HG03159 (cell line): ENCODE data around the gene BRSK1.

Experiments
- ATAC-seq: cut with Tn5 transposase; IDR thresholded peaks from one replicate; pipeline ENCODE4 v1.9.1; 2021; ENCODE audit warnings: mild to moderate bottlenecking, moderate library complexity; ENCODE audit not compliant: unreplicated experiment

BRSK1 gene

GRCh38 chr19:55350620-55351315 is 67.0 kb downstream of the BRSK1 start:
- ATAC-seq: no peak

GRCh38 chr19:55352040-55352439 is 68.2 kb downstream of the BRSK1 start:
- no peak for ATAC-seq

- no peak for ATAC-seq
Measured at GRCh38 chr19:55352549-55353145, 68.8 kb downstream of the BRSK1 start.

DNA sequence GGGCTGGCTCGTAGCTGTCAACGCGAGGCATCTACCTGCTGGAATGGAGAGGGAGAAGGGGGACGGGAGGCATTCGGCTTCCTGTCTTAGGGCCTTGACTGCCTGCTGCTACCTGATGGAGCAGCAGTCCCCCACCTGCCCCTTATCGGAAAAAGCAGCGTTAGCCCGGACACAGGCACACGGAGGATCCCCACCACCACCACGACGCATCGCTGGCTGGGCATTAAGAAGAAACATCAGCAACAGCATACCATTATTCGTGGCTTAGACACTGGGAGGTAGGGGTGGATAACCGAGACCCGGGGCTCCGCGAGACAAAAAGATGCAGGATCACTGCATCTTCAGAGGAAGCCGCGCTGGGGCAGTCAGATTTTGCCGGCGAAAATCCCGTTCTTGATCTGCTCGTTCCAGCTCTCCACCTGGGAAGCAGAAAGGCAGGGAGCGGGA is 69.6 kb downstream of the BRSK1 start:
- ATAC-seq: no peak

DNA sequence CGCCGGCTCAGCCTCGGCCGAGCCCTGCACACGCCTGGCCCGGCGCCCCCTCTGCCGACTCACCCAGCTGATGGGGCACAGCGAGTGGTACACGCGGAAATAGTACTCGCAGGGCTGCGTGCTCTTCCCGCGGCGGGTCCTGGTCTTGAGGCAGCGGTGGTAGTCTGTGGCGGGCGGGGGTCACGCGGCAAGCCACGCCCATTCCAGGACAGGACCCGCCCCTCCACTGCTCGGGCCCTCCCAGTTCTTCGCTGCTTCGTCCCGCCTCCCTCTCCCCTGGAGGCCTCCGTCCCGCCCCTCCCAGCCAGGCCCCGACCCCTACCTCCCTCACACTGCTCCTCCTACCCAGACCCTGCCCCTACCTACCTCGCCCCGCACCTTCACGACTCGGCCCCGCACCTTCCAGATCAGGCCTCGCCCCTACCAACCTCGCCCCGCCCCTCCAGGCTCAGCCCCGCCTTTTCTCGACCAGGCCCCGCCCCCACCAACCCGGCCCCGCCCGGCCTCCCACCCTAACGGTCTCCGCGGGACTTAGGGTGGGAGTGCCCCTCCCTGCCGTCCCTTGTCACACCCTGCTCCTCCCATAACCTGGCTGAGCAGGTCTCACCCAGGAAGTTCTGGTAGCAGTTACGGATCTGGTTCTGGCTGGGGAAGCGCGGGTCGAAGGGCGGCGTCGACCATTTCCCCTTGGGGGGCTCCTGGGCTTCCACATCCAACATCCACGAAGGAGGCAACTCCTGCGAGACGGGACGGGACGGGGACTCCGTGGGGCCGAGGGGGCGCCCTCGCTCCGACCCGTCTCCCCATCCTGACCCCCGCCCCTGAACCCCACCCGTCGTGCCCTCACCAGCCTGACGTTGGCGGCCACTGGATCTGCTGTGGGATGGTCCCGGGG is 70.3 kb downstream of the BRSK1 start:
- no peak for ATAC-seq

GRCh38 chr19:55354698-55355212 is 71.0 kb downstream of the BRSK1 start, which contains the start of gene COX6B2:
Gene COX6B2 (minus strand): TSS chr19:55354719. CDS start chr19:55354521, 198 bp downstream.
- ATAC-seq: no peak

- no peak for ATAC-seq
Measured at GRCh38 chr19:55355213-55355821, 71.5 kb downstream of the BRSK1 start.

DNA sequence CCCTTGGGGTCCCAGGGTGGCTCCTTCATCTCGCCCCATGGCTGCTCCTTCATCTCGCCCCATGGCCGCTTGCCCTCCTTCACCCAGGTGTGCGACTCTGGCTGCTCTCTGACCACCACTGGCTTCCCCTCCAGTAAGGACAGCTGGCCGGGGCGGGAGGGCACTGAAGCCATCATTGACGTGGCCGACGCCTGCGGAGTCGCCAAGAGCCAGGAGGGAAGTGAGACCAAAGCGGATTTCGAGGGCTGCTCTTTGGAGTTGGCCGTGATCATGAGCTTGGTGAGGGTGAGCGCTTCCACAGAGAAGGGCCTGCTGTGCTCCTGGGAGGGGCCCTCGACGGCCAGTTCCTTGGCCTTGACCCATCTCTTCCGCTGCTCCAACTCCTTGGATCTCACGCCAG is 74.7 kb downstream of the BRSK1 start:
- ATAC-seq: no peak

- ATAC-seq: no peak
Measured at GRCh38 chr19:55358943-55359908, 75.4 kb downstream of the BRSK1 start.

GRCh38 chr19:55360902-55361301 is 77.1 kb downstream of the BRSK1 start:
- no peak for ATAC-seq
